ENCODE measurements around the gene MTFMT. TPM values are rescaled to one million over a fixed set of nuclear protein-coding genes. Genes with fewer than 3 reads are reported as not detected.

MTFMT gene
- total RNA-seq, 1 experiment from 2014 or later: 30.4 TPM

DNA sequence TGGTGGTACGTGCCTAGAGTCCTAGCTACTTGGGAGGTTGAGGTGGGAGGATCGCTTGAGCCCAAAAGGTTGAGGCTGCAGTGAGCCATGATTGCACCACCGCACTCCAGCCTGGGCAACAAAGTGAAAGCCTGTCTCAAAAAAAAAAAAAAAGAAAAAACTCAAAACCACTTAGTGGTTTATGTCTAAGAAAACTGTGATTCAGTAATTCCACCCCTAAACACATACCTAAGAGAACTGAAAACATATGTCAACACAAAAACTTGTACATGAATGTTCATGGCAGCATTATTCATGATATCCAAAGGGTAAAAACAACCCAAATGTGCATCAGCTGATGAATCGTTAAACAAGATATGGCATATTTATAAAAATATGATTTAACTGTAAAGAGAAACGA is 54.0 kb downstream of the MTFMT start:
- no peak overlapping the region for H3K4me3 ChIP-seq
- peaks cover 66% of the 10 kb centered on the region for H3K36me3 ChIP-seq
- DNase-seq (ENCODE audit: low read depth in 1 of 2, low spot score in 2 of 2): no peak

DNA sequence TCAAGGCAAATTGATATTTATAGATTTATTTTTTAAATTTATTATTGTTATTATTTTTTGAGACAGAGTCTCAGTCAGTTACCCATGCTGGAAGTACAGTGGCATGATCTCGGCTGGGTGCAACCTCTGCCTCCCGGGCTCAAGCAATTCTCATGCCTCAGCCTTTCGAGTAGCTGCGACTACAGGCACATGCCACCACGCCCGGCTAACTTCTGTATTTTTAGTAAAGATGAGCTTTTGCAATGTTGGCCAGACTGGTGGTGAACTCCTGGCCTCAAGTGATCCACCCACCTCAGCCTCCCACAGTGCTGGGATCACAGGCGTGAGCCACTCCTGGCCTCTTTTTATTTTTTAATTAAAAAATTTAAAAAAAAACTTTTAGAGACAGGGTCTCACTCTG is 58.7 kb downstream of the MTFMT start:
- no peak overlapping the region for H3K27ac ChIP-seq
- no peaks in the 10 kb centered on the region for H3K9me3 ChIP-seq (replicated peaks)
- H3K4me3 ChIP-seq: no peak overlapping the region
- H3K27me3 ChIP-seq (replicated peaks): no peaks in the 10 kb centered on the region
- H3K36me3 ChIP-seq: peaks cover 66% of the 10 kb centered on the region
- H3K4me1 ChIP-seq (replicated peaks): no peaks in the 10 kb centered on the region
- DNase-seq (ENCODE audit: low read depth in 1 of 2, low spot score in 2 of 2): no peak

More for the DNA sequence above, 54.0 kb downstream of the MTFMT start:
- H3K27me3 ChIP-seq (replicated peaks): no peaks in the 10 kb centered on the region
- H3K4me1 ChIP-seq (replicated peaks): no peaks in the 10 kb centered on the region
- H3K27ac ChIP-seq: no peak overlapping the region
- no peaks in the 10 kb centered on the region for H3K9me3 ChIP-seq (replicated peaks)

DNA sequence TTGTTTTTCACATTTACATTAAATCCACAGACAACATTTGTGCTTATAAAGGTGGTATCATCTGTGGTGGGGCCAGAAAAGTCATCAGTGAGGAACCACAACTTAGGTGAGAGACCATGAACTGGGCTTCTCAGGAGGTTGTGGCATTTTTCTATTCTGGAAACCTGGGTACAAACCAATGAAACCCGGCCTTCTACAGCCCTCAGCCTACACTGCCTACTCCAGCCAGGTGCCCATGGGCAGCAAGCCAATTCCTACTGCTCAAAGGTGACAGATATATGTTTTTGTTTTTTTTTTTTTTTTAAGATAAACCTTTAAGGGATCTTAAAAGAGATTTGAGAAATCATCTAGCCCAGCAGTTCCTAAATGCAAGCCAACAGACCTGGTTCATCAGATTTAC is 60.0 kb downstream of the MTFMT start:
- no peak for DNase-seq (ENCODE audit: low read depth in 1 of 2, low spot score in 2 of 2)
- H3K4me1 ChIP-seq (replicated peaks): no peaks in the 10 kb centered on the region
- H3K27me3 ChIP-seq (replicated peaks): no peaks in the 10 kb centered on the region
- H3K9me3 ChIP-seq (replicated peaks): no peaks in the 10 kb centered on the region
- H3K36me3 ChIP-seq: peaks cover 63% of the 10 kb centered on the region
- no peak overlapping the region for H3K4me3 ChIP-seq
- H3K27ac ChIP-seq: no peak overlapping the region

DNA sequence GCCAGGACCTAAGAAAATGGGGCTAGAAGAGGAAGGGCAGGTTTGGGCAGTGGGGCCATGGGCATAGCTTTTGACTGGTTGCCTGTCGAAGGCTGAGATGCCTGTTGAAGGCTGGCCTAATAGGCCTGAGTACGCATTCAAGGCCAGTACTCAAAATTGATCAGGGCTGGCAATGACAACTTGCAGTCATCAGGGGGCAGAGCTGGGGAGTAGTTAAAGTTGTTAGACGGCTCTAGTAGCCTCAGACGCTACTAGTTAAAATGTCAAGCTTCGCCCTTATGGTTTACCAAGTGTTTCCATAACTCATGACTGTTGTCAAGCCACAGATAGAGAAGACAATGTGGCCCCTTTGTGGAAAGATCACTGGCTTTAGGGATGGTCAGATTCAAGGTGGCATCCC is 68.4 kb downstream of the MTFMT start:
- Histone ChIP-seq H3K4me1 (replicated peaks) (no peaks in the 10 kb centered on the region), H3K27ac (no peak overlapping the region), H3K9me3 (replicated peaks) (0 out of 2 replicates have a peak, but pooled peaks cover 2% of the 10 kb centered on the region), H3K36me3 (peaks cover 75% of the 10 kb centered on the region), H3K4me3 (no peak overlapping the region), H3K27me3 (replicated peaks) (no peaks in the 10 kb centered on the region)
- DNase-seq (ENCODE audit: low read depth in 1 of 2, low spot score in 2 of 2): no peak

DNA sequence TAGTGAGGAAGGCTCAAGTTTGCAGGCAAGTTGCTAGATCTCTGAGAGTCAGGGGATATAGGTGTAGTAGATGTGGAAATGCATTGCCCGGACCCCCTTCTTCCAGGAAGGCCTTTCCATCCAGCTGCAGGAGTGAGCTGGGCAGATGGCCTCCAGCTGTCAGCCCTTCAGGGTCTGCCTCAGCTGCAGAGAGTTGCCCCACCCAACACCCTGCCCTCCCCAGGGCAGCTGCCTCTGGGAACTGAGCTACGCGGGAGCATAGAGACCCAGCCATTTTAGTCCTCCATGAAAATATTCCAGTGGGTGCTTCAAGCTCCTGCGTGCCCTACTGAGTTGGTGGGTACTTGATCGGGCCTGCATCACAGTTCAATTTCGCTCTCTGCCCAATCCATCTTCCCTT is 69.3 kb downstream of the MTFMT start:
- Histone ChIP-seq H3K36me3 (peaks cover 77% of the 10 kb centered on the region), H3K9me3 (replicated peaks) (0 out of 2 replicates have a peak, but pooled peaks cover 2% of the 10 kb centered on the region), H3K27me3 (replicated peaks) (no peaks in the 10 kb centered on the region), H3K27ac (no peak overlapping the region), H3K4me3 (no peak overlapping the region), H3K4me1 (replicated peaks) (no peaks in the 10 kb centered on the region)
- DNase-seq (ENCODE audit: low read depth in 1 of 2, low spot score in 2 of 2): no peak

DNA sequence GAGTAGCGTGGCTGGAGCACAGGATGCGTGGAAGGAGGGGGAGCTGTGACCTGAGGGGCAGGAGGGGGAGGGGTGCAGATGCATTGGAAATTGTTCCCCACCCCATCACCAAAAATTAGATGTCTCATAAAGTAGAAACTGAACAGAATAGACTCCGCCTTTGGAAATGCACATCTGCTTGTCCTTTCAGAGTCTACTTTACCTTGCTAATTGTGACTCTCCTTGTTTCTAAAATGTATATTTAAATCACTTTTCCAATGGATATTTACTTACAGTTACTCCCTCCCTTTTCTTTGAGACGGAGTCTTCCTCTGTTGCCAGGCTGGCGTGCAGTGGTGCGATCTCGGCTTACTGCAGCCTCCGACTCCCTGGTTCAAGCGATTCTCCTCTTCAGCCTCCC is 70.3 kb downstream of the MTFMT start:
- Histone ChIP-seq H3K4me1 (replicated peaks) (no peaks in the 10 kb centered on the region), H3K27me3 (replicated peaks) (no peaks in the 10 kb centered on the region), H3K27ac (no peak overlapping the region), H3K36me3 (peaks cover 70% of the 10 kb centered on the region), H3K9me3 (replicated peaks) (0 out of 2 replicates have a peak, but pooled peaks cover 2% of the 10 kb centered on the region), H3K4me3 (no peak overlapping the region)
- no peak for DNase-seq (ENCODE audit: low read depth in 1 of 2, low spot score in 2 of 2)

DNA sequence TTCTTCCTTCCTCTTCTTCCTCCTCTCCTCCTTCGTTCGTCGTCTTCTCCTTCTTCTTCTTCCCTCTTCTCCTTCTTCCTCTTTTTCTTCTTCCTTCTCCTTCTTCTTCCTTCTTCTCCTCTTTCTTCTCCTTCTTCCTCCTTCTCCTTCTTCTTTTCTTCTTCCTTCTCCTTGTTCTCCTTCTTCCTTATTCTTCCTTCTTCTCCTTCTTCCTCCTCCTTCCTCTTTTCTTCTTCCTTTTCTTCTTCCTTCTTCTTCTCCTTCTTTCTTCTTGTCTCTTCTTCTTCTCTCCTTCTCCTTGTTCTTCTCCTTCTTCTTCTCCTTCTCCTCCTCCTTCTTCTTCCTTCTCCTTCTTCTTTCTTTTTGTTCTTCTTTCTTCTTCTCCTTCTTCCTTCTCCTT is 75.0 kb downstream of the MTFMT start:
- H3K27me3 ChIP-seq (replicated peaks): no peaks in the 10 kb centered on the region

DNA sequence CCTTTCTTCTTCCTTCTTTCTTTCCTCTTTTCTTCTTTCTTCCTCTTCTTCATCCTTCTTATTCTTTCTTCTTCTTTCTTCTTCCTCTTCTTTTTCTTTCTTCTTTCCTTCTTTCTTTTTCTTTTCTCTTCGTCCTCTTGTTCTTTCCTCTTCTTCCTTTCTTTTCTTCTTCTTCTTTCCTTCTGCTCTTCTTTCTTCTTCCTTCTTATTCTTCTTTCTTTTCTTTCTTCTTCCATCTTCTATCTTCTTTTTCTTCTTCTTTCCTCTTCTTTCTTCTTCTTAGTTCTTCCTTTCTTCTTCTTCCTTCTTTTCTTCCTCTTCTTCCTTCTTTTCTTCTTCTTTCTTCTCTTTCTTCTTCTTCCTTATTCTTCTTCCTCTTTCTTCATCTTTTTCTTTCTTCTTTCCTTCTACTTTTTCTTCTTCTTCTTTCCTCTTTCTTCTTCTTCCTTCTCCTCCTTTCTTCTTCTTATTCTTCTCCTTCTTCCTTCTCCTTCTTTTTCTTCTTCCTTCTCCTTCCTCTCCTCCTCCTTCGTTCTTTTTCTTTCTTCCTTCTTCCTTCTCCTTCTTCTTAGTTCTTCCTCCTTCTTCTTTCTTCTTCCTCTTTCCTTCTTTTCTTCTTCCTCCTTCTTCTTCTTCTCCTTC is 77.5 kb downstream of the MTFMT start:
- no peak for DNase-seq (ENCODE audit: low read depth in 1 of 2, low spot score in 2 of 2)
- no peaks in the 10 kb centered on the region for H3K27me3 ChIP-seq (replicated peaks)

More for the DNA sequence above, 75.0 kb downstream of the MTFMT start:
- Histone ChIP-seq H3K36me3 (peaks cover 28% of the 10 kb centered on the region), H3K9me3 (replicated peaks) (0 out of 2 replicates have a peak, but pooled peaks cover 2% of the 10 kb centered on the region), H3K4me3 (no peak overlapping the region), H3K27ac (no peak overlapping the region), H3K4me1 (replicated peaks) (no peaks in the 10 kb centered on the region)
- DNase-seq (ENCODE audit: low read depth in 1 of 2, low spot score in 2 of 2): no peak

More for the DNA sequence above, 77.5 kb downstream of the MTFMT start:
- H3K4me1 ChIP-seq (replicated peaks): no peaks in the 10 kb centered on the region
- peaks cover 14% of the 10 kb centered on the region for H3K36me3 ChIP-seq
- H3K4me3 ChIP-seq: no peak overlapping the region
- H3K9me3 ChIP-seq (replicated peaks): 0 out of 2 replicates have a peak, but pooled peaks cover 2% of the 10 kb centered on the region
- no peak overlapping the region for H3K27ac ChIP-seq

Other genes with a start within 250 kb of the MTFMT start
- 20.1 and 29.2 TPM in 2 replicates for gene PIF1, start 204.0 kb downstream of the MTFMT start, total RNA-seq (2014; rRNA removed; shearing (Covaris generic))
- 21.4 and 21.7 TPM in 2 replicates for gene PLEKHO2, start 187.7 kb downstream of the MTFMT start, total RNA-seq (2014; rRNA removed; shearing (Covaris generic))
- gene ANKDD1A, start 117.7 kb downstream of the MTFMT start, total RNA-seq (2014; rRNA removed; shearing (Covaris generic)): 1.3 and 3.3 TPM in 2 replicates
- 41.8 and 49.0 TPM in 2 replicates for gene SPG21, start 39.7 kb downstream of the MTFMT start, total RNA-seq (2014; rRNA removed; shearing (Covaris generic))
- 1.1 TPM in 1 of 2 replicates, not detected in the other for gene SLC51B, start 15.7 kb upstream of the MTFMT start, total RNA-seq (2014; rRNA removed; shearing (Covaris generic))
- 175 and 181 TPM in 2 replicates for gene RASL12, start 38.4 kb upstream of the MTFMT start, total RNA-seq (2014; rRNA removed; shearing (Covaris generic))
- not detected in 2 replicates for gene KBTBD13, start 47.1 kb upstream of the MTFMT start, total RNA-seq (2014; rRNA removed; shearing (Covaris generic))
- gene UBAP1L, start 85.6 kb upstream of the MTFMT start, total RNA-seq (2014; rRNA removed; shearing (Covaris generic)): 0.38 and 0.87 TPM in 2 replicates
- 25.8 and 29.4 TPM in 2 replicates for gene PDCD7, start 104.2 kb upstream of the MTFMT start, total RNA-seq (2014; rRNA removed; shearing (Covaris generic))
- 22.6 and 33.2 TPM in 2 replicates for gene CLPX, start 155.7 kb upstream of the MTFMT start, total RNA-seq (2014; rRNA removed; shearing (Covaris generic))
- gene CILP, start 181.8 kb upstream of the MTFMT start, total RNA-seq (2014; rRNA removed; shearing (Covaris generic)): not detected in 2 replicates